Measurements from ENCODE around the gene CDK19.

- TF ChIP-seq ZFP30 (CRISPR knock-in tag; IDR thresholded peaks at IDR 0.05) (no peak), ZFP3 (CRISPR knock-in tag; IDR thresholded peaks at IDR 0.05) (no peak), TSHZ2 (CRISPR knock-in tag; IDR thresholded peaks at IDR 0.05) (no peak), RARB (CRISPR knock-in tag; IDR thresholded peaks at IDR 0.05) (no peak), ARNTL (CRISPR knock-in tag; IDR thresholded peaks at IDR 0.05; ENCODE audit: borderline replicate concordance, low read depth) (no peak), ZNF70 (CRISPR knock-in tag; IDR thresholded peaks at IDR 0.05) (no peak)
These were observed 126.5 kb downstream of the CDK19 start for GRCh38 chr6:110688661-110689268.
